HFFc6 (cell line): Measurements from ENCODE around the gene CDK12. TPM values are rescaled to one million over a fixed set of nuclear protein-coding genes. Genes with fewer than 3 reads are reported as not detected.
"Not testable (repeated sequence)": the region's sequence is repeated elsewhere in the genome, so short reads cannot be mapped to it uniquely, and the experiment has no call there.

Experiments used
- DNase-seq: peaks from one replicate; pipeline ENCODE4 v3.0.0-alpha.2; 2018
- H3K27ac Mint-ChIP-seq: 2 replicates; pipeline ENCODE4 v1.8.0; 2020; ENCODE audit warnings: mild to moderate bottlenecking, mixed read lengths
- H3K27me3 Mint-ChIP-seq: 2 replicates; pipeline ENCODE4 v1.8.0; 2021; ENCODE audit warnings: mild to moderate bottlenecking, moderate library complexity, mixed read lengths; ENCODE audit not compliant: insufficient read depth
- H3K36me3 Mint-ChIP-seq: 2 replicates; pipeline ENCODE4 v1.8.0; 2021; ENCODE audit warnings: low read depth, mixed read lengths
- H3K4me1 Mint-ChIP-seq: 2 replicates; pipeline ENCODE4 v1.8.0; 2020; ENCODE audit warnings: low read depth, mixed read lengths
- H3K4me3 Mint-ChIP-seq: 2 replicates; pipeline ENCODE4 v1.8.0; 2020; ENCODE audit warnings: mild to moderate bottlenecking, moderate library complexity, mixed read lengths
- H3K9me3 Mint-ChIP-seq: 2 replicates; pipeline ENCODE4 v1.8.0; 2020; ENCODE audit warnings: mild to moderate bottlenecking, mixed read lengths
- CTCF ChIP-seq: fragments of 200-600 bp; sonication (generic); IDR thresholded peaks from 2 replicates; pipeline ENCODE4 v1.5.0; 2021; ENCODE audit warnings: antibody characterized with exemption, mild to moderate bottlenecking
- total RNA-seq, 6 experiments: library from RNA; stranded (reverse); fragmentation: NEBNext Ultra II Directional; extraction: Animal tissue kit (Norgen Biotek cat#: 25700); gene quantifications; 2 replicates in 1 of 6; 3 replicates in 5 of 6; pipeline ENCODE4 v1.2.3, GENCODE V29; 2021

Gene CDK12
- total RNA-seq, 6 experiments from 2014 or later = 42.2 to 48.5 (median 44.1) TPM

- peaks cover 13% of the 10 kb centered on the region for H3K36me3 Mint-ChIP-seq
Observed at GRCh38 chr17:39531252-39531651, 70.0 kb downstream of the CDK12 start.

GRCh38 chr17:39533891-39534290 lies 72.6 kb downstream of the CDK12 start:
- Mint-ChIP-seq H3K4me3 (no peak overlapping the region), H3K4me1 (peaks cover 15% of the 10 kb centered on the region), H3K36me3 (peaks cover 7% of the 10 kb centered on the region; the same call in 1 of the 2 replicates)

More at GRCh38 chr17:39531252-39531651, 70.0 kb downstream of the CDK12 start:
- no peak for TF ChIP-seq CTCF
- Mint-ChIP-seq H3K4me3 (no peak overlapping the region), H3K27ac (no peak overlapping the region), H3K27me3 (no peaks in the 10 kb centered on the region), H3K9me3 (no peaks in the 10 kb centered on the region), H3K4me1 (peaks cover 4% of the 10 kb centered on the region; the same call in 1 of the 2 replicates)
- no peak for DNase-seq

GRCh38 chr17:39534768-39535405 lies 73.6 kb downstream of the CDK12 start:
- H3K4me1 Mint-ChIP-seq = peaks cover 22% of the 10 kb centered on the region
- no peak for DNase-seq
- peaks cover 2% of the 10 kb centered on the region for H3K27me3 Mint-ChIP-seq
- H3K4me3 Mint-ChIP-seq = no peak overlapping the region
- no peak overlapping the region for H3K27ac Mint-ChIP-seq
- H3K36me3 Mint-ChIP-seq = peaks cover 7% of the 10 kb centered on the region; the same call in 1 of the 2 replicates
- TF ChIP-seq CTCF = no peak
- H3K9me3 Mint-ChIP-seq = no peaks in the 10 kb centered on the region

More at GRCh38 chr17:39533891-39534290, 72.6 kb downstream of the CDK12 start:
- DNase-seq = no peak
- Mint-ChIP-seq H3K9me3 (no peaks in the 10 kb centered on the region), H3K27me3 (peaks cover 2% of the 10 kb centered on the region; the same call in 1 of the 2 replicates), H3K27ac (no peak overlapping the region)
- no peak for TF ChIP-seq CTCF

- no peak overlapping the region for H3K4me3 Mint-ChIP-seq
- H3K27me3 Mint-ChIP-seq = peaks cover 2% of the 10 kb centered on the region
- no peaks in the 10 kb centered on the region for H3K9me3 Mint-ChIP-seq
- peaks cover 22% of the 10 kb centered on the region for H3K4me1 Mint-ChIP-seq
- H3K36me3 Mint-ChIP-seq = peaks cover 7% of the 10 kb centered on the region; the same call in 1 of the 2 replicates
- no peak overlapping the region for H3K27ac Mint-ChIP-seq
- no peak for TF ChIP-seq CTCF
- DNase-seq = no peak
Observed at GRCh38 chr17:39536468-39536867, 75.2 kb downstream of the CDK12 start.

- DNase-seq, H3K27me3 Mint-ChIP-seq, H3K27ac Mint-ChIP-seq, H3K4me3 Mint-ChIP-seq, H3K9me3 Mint-ChIP-seq, H3K36me3 Mint-ChIP-seq: not testable (repeated sequence)
- peaks cover 18% of the 10 kb centered on the region for H3K4me1 Mint-ChIP-seq
Observed at GRCh38 chr17:39537364-39537763, 76.1 kb downstream of the CDK12 start.

GRCh38 chr17:39538866-39539265 lies 77.6 kb downstream of the CDK12 start:
- Mint-ChIP-seq H3K4me1 (peaks cover 18% of the 10 kb centered on the region), H3K27ac (no peak overlapping the region), H3K9me3 (no peaks in the 10 kb centered on the region), H3K4me3 (no peak overlapping the region), H3K27me3 (peaks cover 2% of the 10 kb centered on the region), H3K36me3 (no peaks in the 10 kb centered on the region)
- peak; percentile 6 for DNase-seq
- no peak for TF ChIP-seq CTCF
